Neural cell (in vitro differentiated cells): ENCODE measurements around the gene SLC30A4. TPM values are rescaled to one million over a fixed set of nuclear protein-coding genes. Genes with fewer than 3 reads are reported as not detected.

Experiments used
- H2AFZ ChIP-seq: fragments of 200-600, 300-800 bp; sonication (generic), shearing (Covaris generic); 2 replicates; pipeline ENCODE4 v1.6.0; 2014; ENCODE audit warnings: low read depth, mild to moderate bottlenecking, antibody characterized with exemption, low read length, moderate library complexity
- H3F3A ChIP-seq: fragments of 200-600 bp; shearing (Covaris generic); 2 replicates; pipeline ENCODE4 v1.6.1; 2016; ENCODE audit warnings: mild to moderate bottlenecking, moderate library complexity, mixed read lengths, antibody characterized with exemption, low read length; ENCODE audit not compliant: insufficient read depth, poor library complexity, severe bottlenecking
- H3K27ac ChIP-seq: fragments of 200-600, 300-800 bp; sonication (generic), shearing (Covaris generic); 2 replicates; pipeline ENCODE4 v1.5.1; 2014; ENCODE audit warnings: mild to moderate bottlenecking, low read length, moderate library complexity
- H3K27me3 ChIP-seq: fragments of 300-800, 200-600 bp; sonication (generic), shearing (Covaris generic); 2 replicates; pipeline ENCODE4 v1.6.0; 2014; ENCODE audit warnings: mild to moderate bottlenecking, low read depth, low read length, moderate library complexity; ENCODE audit not compliant: insufficient read depth
- H3K36me3 ChIP-seq: fragments of 300-800, 200-600 bp; sonication (generic), shearing (Covaris generic); 2 replicates; pipeline ENCODE4 v1.5.1; 2014; ENCODE audit warnings: mild to moderate bottlenecking, antibody characterized with exemption, low read length, moderate library complexity; ENCODE audit not compliant: insufficient read depth
- H3K4me2 ChIP-seq: fragments of 300-800, 200-600 bp; sonication (generic), shearing (Covaris generic); 2 replicates; pipeline ENCODE4 v1.6.0; 2014; ENCODE audit warnings: mild to moderate bottlenecking, low read length
- H3K4me3 ChIP-seq: fragments of 300-800, 200-600 bp; sonication (generic), shearing (Covaris generic); 2 replicates; pipeline ENCODE4 v1.5.1; 2014; ENCODE audit warnings: mild to moderate bottlenecking, low read length, moderate library complexity
- H3K79me2 ChIP-seq: fragments of 200-600 bp; shearing (Covaris generic); replicated peaks from 2 replicates; pipeline ENCODE4 v1.6.0; 2014; ENCODE audit warnings: mild to moderate bottlenecking, low read length, moderate library complexity; ENCODE audit not compliant: insufficient read depth
- H3K9ac ChIP-seq: fragments of 300-800, 200-600 bp; sonication (generic), shearing (Covaris generic); 2 replicates; pipeline ENCODE4 v1.6.1; 2016; ENCODE audit warnings: mild to moderate bottlenecking, low read length, mixed read lengths
- H3K9me2 ChIP-seq: fragments of 200-600 bp; shearing (Covaris generic); 2 replicates; pipeline ENCODE4 v1.6.1; 2016; ENCODE audit warnings: mild to moderate bottlenecking, low read length, mixed read lengths; ENCODE audit not compliant: insufficient read depth
- H3K9me3 ChIP-seq: fragments of 200-600, 300-800 bp; sonication (generic), shearing (Covaris generic); 2 replicates; pipeline ENCODE4 v1.6.1; 2016; ENCODE audit warnings: mild to moderate bottlenecking, mixed run types, low read length, moderate library complexity, mixed read lengths
- H4K20me1 ChIP-seq: fragments of 200-600 bp; shearing (Covaris generic); 2 replicates; pipeline ENCODE4 v1.6.1; 2016; ENCODE audit warnings: mild to moderate bottlenecking, mixed run types; ENCODE audit not compliant: insufficient read depth
- EP300 ChIP-seq: fragments of 450-650 bp; conservative IDR thresholded peaks from 2 replicates; pipeline ENCODE4 v1.6.1; 2014; ENCODE audit warnings: antibody characterized with exemption, mild to moderate bottlenecking, moderate library complexity; ENCODE audit not compliant: poor library complexity, severe bottlenecking
- EZH2 ChIP-seq: fragments of 200-600, 300-800 bp; shearing (Covaris generic), sonication (generic); IDR thresholded peaks from 2 replicates; pipeline ENCODE4 v1.6.1; 2014; ENCODE audit warnings: antibody characterized with exemption, low read length, borderline replicate concordance, mild to moderate bottlenecking; ENCODE audit not compliant: insufficient read depth, poor library complexity, severe bottlenecking
- MXI1 ChIP-seq: fragments of 450-650 bp; conservative IDR thresholded peaks from 2 replicates; pipeline ENCODE4 v1.6.1; 2014; ENCODE audit warnings: antibody characterized with exemption, mild to moderate bottlenecking; ENCODE audit not compliant: poor library complexity, severe bottlenecking
- POLR2AphosphoS5 ChIP-seq: IDR thresholded peaks from 2 replicates; pipeline ENCODE4 v1.6.1; 2012
- RAD21 ChIP-seq: fragments of 450-650 bp; conservative IDR thresholded peaks from 2 replicates; pipeline ENCODE4 v1.6.1; 2014; ENCODE audit warnings: antibody characterized with exemption, mild to moderate bottlenecking, moderate library complexity
- REST ChIP-seq: IDR thresholded peaks from 2 replicates; pipeline ENCODE4 v1.6.1; 2012; ENCODE audit warnings: borderline replicate concordance
- SMC3 ChIP-seq: fragments of 450-650 bp; conservative IDR thresholded peaks from 2 replicates; pipeline ENCODE4 v1.6.1; 2014; ENCODE audit warnings: antibody characterized with exemption, mild to moderate bottlenecking, moderate library complexity; ENCODE audit not compliant: poor library complexity
- TAF1 ChIP-seq: IDR thresholded peaks from 2 replicates; pipeline ENCODE4 v1.6.1; 2012; ENCODE audit warnings: low read depth
- polyA plus RNA-seq: library from polyadenylated mRNA; depleted of rRNA; stranded (reverse); fragments of >200 nt; gene quantifications from 2 replicates; pipeline ENCODE4 v1.2.3, GENCODE V29; 2014
- TF ChIP-seq, protein P1 (sequence below): fragments of 450-650 bp; IDR thresholded peaks from 2 replicates; pipeline ENCODE4 v1.5.1; 2014; ENCODE audit warnings: antibody characterized with exemption, mild to moderate bottlenecking, moderate library complexity; ENCODE audit not compliant: poor library complexity, severe bottlenecking

SLC30A4 gene
- polyA plus RNA-seq, 1 donor from 2014 or later, result 6.7 TPM

DNA sequence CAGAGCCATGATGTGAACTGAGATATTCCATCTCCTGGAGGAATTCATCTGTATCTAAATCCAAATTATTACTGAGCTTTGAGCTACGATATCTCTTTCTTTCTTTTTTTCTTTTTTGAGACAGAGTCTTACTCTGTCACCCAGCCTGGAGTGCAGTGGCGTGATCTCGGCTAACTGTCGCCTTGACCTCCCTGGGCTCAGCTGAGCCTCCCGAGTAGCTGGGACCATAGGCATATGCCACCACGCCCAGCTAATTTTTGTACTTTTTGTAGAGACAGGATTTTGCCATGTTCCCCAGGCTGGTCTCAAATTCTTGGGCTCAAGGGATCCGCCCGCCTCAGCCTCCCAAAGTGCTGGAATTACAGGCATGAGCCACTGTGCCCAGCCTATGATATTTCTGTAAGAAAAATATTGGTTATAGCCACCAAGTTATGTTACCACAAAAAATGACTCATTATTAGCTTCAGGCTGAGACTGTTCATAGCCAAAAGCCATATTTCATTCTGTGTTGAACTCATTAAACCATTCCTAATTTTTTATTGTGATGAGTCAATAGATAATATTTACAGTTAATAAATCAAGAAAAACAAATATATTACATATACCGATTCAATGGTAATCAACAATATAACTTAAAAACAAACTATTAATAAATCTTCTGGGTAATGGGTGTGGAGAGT lies 27.1 kb upstream of the SLC30A4 start:
- Histone ChIP-seq H3F3A (no peaks in the 10 kb centered on the region), H4K20me1 (no peaks in the 10 kb centered on the region), H3K27me3 (no peaks in the 10 kb centered on the region), H3K4me3 (no peak overlapping the region), H3K9me2 (no peaks in the 10 kb centered on the region), H3K9ac (no peak overlapping the region), H3K27ac (no peak overlapping the region), H2AFZ (no peak overlapping the region), H3K79me2 (no peaks in the 10 kb centered on the region), H3K4me2 (no peak overlapping the region), H3K9me3 (no peaks in the 10 kb centered on the region), H3K36me3 (no peaks in the 10 kb centered on the region)
- TF ChIP-seq POLR2AphosphoS5 (no peak), TAF1 (no peak), EZH2 (no peak), SMC3 (no peak), RAD21 (no peak), MXI1 (no peak), EP300 (no peak), REST (no peak)

- Histone ChIP-seq H4K20me1 (no peaks in the 10 kb centered on the region), H3F3A (no peaks in the 10 kb centered on the region), H3K9me3 (no peaks in the 10 kb centered on the region), H3K4me2 (no peak overlapping the region), H3K4me3 (no peak overlapping the region), H3K36me3 (no peaks in the 10 kb centered on the region), H2AFZ (no peak overlapping the region), H3K27ac (no peak overlapping the region), H3K79me2 (no peaks in the 10 kb centered on the region), H3K9me2 (no peaks in the 10 kb centered on the region), H3K9ac (no peak overlapping the region), H3K27me3 (no peaks in the 10 kb centered on the region)
- no peak for TF ChIP-seq POLR2AphosphoS5
- TF ChIP-seq MXI1, result no peak
- no peak for TF ChIP-seq RAD21
- TF ChIP-seq, protein P1, sequence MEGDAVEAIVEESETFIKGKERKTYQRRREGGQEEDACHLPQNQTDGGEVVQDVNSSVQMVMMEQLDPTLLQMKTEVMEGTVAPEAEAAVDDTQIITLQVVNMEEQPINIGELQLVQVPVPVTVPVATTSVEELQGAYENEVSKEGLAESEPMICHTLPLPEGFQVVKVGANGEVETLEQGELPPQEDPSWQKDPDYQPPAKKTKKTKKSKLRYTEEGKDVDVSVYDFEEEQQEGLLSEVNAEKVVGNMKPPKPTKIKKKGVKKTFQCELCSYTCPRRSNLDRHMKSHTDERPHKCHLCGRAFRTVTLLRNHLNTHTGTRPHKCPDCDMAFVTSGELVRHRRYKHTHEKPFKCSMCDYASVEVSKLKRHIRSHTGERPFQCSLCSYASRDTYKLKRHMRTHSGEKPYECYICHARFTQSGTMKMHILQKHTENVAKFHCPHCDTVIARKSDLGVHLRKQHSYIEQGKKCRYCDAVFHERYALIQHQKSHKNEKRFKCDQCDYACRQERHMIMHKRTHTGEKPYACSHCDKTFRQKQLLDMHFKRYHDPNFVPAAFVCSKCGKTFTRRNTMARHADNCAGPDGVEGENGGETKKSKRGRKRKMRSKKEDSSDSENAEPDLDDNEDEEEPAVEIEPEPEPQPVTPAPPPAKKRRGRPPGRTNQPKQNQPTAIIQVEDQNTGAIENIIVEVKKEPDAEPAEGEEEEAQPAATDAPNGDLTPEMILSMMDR, result no peak
- TF ChIP-seq TAF1, result no peak
- TF ChIP-seq REST, result no peak
- TF ChIP-seq EP300, result no peak
- TF ChIP-seq SMC3, result no peak
- no peak for TF ChIP-seq EZH2
Observed at GRCh38 chr15:45548753-45549520, 26.4 kb upstream of the SLC30A4 start.
